HG03520 (cell line): ENCODE results near the gene SLFN14.
"Not testable (repeated sequence)": the region's sequence is repeated elsewhere in the genome, so short reads cannot be mapped to it uniquely, and the experiment has no call there.

Experiments
- ATAC-seq: cut with Tn5 transposase; IDR thresholded peaks from one replicate; pipeline ENCODE4 v1.9.1; 2021; ENCODE audit warnings: mild to moderate bottlenecking, moderate library complexity; ENCODE audit not compliant: unreplicated experiment

SLFN14 gene

DNA sequence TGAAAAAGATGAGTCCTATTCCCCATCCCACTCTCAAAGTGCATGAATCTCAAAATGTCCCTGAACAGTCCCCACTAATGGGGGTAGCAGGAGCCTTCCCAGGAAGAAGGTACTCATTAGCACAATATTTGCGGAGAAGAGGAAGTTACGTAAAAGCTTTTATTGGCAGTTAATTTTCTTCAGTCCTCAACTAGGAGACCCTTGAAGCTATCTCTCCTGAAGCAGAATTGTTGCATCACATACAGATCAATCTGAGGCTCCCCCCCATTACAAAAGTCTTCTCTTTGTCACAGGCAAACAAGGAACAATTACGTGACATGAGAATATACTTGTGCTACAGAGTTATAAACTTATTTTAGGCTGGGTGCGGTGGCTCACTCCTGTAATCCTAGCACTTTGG is 37.3 kb downstream of the SLFN14 start:
- ATAC-seq, result no peak

DNA sequence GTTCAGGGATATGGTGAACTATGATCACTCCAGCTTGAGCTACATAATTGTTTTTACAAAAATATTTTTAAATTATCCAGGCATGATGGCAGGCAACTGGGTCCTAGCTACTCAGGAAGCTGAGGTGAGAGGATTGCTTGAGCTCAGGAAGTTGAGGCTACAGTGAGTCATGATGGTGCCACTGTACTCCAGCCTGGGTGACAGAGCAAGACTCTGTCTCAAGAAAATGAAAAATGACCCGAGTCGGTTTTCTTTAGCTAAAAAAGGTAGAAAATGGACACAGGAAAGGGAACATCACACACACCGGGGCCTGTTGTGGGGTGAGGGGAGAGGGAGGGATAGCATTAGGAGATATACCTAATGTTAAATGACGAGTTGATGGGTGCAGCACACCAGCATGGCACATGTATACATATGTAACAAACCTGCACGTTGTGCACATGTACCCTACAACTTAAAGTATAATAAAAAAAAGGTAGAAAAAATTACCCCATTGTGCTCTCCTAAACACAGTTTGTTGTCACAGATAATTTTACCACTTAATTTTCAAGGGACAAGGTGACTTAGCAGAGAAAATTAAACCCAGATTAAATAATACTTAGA is 38.9 kb downstream of the SLFN14 start:
- not testable (repeated sequence) for ATAC-seq

DNA sequence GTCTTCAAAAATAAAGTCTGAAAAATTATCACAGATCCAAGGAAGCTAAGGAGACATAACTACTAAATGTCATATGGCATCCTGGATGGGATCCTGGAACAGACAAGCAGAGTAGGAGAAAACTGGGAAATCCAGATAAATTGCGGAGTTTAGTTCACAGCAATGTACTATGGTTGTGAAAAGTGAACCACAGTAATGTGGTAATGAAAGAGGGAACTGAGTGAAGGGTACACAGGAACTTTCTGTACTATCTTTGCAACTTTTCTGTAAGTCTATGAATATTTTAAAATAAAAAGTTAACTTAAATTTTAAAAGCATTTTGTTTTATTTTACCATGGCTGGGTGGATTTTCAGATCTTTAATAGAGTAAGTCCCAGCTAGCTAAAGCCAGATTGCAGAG is 39.5 kb downstream of the SLFN14 start:
- no peak for ATAC-seq

GRCh38 chr17:35519906-35520442 is 40.6 kb downstream of the SLFN14 start:
- ATAC-seq, result no peak

- no peak for ATAC-seq
Observed at GRCh38 chr17:35519439-35519838, 41.2 kb downstream of the SLFN14 start.

DNA sequence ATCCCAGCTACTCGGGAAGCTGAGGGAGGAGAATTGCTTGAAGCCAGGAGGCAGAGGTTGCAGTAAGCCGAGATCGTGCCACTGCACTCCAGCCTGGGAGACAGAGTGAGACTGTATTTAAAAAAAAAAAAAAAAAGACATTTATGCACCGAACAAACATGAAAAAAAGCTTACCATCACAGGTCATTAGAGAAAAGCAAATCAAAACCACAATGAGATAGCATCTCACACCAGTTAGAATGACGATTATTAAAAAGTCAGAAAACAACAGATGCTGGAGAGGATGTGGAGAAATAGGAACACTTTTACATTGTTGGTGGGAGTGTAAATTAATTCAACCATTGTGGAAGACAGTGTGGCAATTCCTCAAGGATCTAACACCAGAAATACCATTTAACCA is 42.2 kb downstream of the SLFN14 start:
- ATAC-seq, result not testable (repeated sequence)

DNA sequence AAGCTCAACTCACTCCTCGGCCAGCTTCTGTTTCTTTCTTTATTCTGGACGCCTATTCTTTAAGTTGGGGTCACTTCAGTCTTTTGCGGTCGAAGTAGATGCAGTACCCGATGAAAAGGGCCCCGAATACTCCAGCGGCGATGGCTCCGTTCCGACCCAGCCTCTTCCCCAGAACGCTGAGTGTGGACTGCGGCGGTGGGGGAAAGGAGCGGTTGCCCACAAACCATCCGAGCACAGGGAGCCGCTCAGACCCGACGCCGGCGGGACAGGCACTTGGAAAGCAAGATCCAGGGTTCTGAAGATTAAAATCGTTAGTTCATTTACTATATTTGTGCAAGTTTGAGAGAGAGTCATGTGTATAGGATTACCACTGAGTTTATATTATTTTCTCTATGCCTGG is 45.6 kb downstream of the SLFN14 start:
- ATAC-seq, result no peak

DNA sequence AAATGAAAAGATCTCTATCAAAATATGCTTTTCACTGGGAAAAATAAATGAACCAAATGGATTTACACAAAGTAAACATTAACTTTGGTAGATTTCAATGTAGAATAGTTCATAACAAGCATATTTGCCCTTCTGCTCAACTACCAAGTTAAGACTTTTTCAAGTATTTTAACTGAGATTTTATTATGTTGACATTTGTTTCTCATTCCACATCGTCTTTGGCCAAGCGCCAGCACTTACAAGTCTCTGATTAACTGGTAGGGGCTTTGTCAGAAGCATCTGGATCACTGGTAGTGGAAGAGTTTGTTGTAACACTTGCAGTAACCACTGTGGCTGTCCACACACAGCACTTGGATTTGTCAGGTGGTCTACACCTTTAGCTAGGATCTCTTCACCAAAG is 46.1 kb downstream of the SLFN14 start:
- ATAC-seq, result no peak
